Breast epithelium (tissue), 3 donors: ENCODE data around the gene BPTF.
"Not testable (repeated sequence)": the region's sequence is repeated elsewhere in the genome, so short reads cannot be mapped to it uniquely, and the experiment has no call there.

ENCODE experiments used
- CTCF ChIP-seq, 3 donors: fragments of 450-650 bp; IDR thresholded peaks; one replicate each; pipeline ENCODE4 v1.5.1; 2016 to 2017; ENCODE audit warnings: antibody characterized with exemption in 3 of 3, mild to moderate bottlenecking in 3 of 3, moderate library complexity in 3 of 3
- POLR2A ChIP-seq: fragments of 450-650 bp; IDR thresholded peaks from one replicate; pipeline ENCODE4 v1.6.1; 2016; ENCODE audit warnings: antibody characterized with exemption, mild to moderate bottlenecking, moderate library complexity

GRCh38 chr17:67962156-67962555 lies 136.9 kb downstream of the BPTF start:
- TF ChIP-seq CTCF (IDR thresholded peaks at IDR 0.05); POLR2A: not testable (repeated sequence)
